ENCODE data around the gene DLEC1.
"Not testable (repeated sequence)": the region's sequence is repeated elsewhere in the genome, so short reads cannot be mapped to it uniquely, and the experiment has no call there.

Gene DLEC1

DNA sequence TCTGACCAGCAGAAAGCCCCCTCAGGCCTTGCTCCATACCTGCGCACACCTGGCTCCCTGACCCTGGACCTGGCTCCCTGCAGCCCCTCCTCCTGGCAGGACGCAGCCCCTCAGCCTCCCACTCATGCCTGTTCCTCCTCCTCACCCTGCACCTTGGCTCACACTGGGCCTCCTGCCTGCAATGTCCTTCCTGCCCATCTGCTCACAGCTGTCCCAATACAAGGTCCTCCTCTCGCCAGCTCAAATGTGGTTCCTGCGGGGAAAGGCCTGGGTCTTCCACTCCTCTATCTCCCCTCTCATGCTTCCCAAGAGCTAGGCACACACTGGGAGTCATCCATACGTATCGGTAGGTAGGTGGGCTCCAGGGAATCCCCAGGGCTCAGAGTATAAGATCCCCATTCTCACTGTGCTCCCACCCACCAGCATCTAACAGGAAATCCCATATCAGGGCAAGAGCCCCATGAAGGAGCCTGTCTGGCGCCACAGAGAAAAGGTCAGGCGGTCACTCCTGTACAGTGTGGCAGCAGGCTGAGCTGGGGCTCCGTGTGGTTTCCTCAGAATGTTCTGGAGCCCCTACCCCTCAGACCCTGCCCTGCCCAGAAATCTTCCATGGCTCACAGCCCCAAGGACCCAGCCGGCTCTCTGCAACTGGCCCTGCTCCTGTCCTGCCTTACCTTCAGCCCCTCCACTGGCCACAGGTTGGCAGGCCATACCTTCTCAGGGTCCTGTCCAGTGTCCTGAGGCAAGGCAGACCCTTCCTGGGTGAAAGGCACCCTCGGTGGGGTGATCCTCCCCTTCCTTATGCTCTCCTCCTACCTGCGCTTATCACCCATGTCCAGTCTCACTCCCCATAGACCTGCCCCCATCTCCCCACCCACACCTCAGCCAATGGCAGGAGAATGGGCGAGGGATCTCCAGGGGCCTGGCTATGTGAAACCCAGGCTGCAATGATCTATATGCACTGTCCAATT, 20.4 kb upstream of the DLEC1 start:
- DNase-seq: no peak

DNA sequence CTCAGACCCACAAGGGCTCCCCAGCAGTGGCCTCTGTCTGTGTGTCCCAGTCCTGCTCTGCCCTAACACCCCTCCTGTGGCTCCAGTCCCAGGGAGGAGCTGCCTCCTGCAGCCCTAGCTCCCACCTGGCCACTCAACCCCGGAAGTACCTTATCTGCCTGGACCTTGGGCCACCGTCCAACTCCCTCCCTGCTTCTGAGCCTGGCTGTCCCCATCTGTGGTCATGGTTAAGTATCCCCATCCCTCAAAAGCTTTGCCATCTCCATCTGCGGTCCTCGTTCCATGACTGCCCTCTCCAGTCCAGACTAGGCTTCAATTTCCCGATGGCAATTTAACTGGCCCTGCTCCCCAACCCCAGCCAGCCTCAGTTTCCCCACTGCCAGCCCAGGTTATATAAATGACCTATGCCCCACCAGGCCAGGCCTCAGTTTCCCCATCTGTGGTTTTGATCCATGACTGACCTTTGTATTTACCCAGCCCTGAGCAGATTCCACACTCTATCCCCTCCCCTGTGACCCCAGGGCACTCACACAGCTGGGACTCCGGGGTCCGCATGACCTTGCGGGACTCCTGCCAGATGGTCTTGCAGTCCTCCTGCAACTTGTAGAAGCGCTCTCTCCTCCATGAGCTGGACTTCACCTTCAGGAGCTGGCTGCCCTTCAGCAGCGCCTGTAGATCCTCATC, 19.2 kb upstream of the DLEC1 start:
- no peak for DNase-seq

DNA sequence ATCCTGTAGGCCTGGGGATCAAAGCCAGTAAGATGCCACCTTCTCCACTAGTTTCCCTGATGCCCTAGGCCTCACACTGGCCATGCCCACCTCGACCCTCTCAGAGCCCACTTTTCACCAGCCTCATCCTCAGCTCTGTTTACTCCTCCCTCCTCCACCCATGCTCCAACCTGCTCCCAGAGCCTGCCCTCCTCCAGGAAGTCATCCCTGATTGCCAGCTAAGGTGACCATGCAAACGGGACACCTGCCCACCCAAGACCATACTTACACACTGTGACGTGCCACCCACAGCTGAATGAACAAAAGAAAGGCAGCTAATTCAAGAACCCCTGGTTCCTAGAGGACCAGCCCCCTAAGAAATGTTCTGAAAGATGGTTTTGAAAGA, 18.7 kb upstream of the DLEC1 start:
- no peak for DNase-seq

DNA sequence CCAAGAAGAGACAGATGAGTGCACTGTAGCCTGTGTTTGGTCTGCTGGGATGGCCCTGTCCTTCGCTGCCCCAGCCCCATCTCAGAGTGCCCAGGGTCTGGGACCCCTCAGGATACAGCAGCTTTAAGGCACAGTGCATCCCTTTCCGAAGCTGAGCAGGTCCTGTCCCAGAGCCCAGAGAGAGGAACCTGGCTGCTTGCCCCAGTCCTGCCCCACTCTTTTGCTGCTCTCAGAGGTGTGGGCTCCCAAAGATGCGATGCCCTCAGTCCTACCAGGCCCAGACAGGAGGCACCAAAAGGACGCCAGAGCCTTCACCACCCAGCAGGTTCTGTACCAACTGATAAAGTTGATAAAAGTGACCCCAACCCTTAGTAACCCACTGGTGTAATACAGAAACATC, 17.8 kb upstream of the DLEC1 start:
- DNase-seq: no peak

DNA sequence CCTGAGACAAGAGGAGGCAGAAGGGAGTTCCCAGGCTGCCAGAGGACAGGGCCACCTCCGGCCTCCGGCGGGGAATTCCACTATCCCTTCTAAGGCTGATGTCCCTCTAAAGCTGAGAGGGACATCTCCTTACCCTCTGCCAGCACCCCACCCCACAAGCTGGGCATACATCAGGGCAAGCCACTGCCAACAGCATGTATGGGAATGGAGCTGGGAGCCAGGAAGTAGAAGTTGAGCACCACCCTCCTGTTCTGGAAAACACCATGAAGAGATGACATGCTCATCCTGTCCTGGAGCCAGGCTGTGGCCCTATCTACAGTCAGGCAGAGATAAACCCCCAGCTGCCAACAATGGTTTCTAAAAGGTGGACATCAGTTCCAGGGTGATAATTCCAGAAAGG, 16.7 kb upstream of the DLEC1 start:
- no peak for DNase-seq

DNA sequence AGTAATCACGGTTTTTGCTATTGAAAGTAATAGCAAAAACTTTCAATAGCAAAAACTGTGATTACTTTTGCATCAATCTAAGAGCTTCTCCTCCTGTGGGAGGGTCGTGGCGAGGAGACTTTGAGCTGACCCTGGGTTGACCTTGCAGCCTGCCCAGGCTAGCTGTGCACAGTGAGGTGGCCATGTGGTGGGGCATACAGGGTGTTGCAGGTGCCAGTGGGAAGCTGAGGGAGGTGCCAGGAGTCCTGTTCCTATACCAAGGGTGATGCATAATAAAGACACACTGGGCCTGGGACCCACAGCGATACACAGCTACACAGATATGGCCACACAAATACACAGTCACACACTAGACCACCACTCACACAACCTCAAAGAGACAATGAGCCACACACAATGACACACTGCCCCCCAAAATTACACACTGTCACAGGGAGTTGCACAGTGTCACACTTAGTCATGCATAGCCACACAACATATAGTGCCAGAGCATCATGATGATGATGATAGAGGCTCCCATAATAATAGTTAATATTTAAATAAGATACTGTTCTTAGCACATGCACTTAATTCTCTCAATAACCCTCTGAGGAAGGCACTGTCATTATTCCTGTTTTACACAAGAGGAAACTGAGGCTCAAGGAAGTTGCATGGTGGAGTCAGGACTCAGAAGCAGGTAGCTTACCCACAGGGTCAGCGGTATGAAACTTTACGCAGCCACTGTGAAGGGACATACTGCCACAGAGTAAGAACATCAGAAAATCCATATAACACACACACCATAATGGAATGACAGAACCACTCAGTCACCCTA, 15.9 kb upstream of the DLEC1 start:
- no peak for DNase-seq

DNA sequence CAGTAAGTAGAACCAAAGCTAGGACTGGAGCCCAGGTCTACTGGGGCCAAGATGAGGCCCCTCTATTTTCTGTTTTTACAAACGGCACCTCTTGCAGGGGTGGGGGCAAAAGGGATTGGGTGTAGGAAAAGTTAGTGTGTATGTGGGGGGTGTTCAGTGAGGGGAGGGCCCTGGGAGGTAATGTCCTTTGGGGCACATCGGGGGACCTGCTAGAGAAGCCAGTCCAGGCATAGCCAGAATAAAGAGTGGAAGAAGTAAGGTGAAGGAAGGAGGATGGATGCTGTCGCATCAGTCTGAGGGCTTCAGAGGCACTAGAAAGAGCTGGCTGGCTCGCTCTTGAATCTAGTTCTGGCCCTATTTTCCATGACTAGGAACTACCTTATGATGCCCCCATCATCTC, 12.2 kb upstream of the DLEC1 start:
- DNase-seq: no peak

DNA sequence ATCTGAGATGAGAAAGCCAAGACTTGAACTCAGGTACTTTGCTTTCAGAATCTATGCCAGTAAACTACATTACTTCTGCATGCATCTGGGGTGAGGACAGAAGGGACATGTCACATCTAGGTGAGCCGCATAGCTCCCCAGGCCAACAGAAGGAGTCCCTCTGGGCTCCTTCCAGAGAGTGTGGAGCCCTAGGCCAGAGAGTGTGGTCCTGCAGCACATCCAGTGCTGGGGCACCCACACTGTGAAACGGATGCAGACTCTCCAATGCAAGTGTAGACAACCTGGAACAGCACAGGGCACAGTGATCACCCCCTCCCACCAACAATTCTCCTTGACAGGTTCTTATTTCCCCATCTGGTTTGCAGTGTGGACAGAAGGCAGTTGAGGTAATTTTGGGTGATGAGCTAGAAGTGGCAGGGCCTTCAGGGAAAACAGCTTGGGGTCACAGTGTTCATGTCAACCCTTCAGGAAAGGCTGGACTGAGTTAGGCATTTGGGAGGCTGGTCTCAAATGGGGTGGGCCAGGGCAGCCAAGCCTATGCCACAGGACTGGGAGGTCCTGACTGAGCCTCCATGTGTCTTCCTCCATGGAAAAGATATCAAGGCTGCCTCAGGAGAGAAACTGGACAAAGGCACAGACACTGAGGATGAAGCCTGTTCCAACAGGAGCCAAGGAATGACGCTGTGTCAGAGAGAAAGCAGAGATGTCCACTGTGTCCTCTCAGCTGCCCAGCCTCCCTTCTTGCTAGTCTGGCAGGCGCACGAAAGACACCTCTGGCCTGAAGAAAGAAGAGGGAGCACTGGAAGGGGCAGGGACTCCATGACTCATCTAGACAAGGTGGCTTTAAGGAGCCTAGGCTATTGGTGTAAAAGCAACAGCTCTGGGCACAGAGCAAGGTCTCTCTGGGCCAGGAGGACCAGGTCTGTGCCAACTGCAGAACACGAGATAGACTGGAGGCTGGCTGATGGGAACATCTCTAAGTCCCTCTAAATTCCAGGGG, 11.2 kb upstream of the DLEC1 start:
- DNase-seq: no peak

DNA sequence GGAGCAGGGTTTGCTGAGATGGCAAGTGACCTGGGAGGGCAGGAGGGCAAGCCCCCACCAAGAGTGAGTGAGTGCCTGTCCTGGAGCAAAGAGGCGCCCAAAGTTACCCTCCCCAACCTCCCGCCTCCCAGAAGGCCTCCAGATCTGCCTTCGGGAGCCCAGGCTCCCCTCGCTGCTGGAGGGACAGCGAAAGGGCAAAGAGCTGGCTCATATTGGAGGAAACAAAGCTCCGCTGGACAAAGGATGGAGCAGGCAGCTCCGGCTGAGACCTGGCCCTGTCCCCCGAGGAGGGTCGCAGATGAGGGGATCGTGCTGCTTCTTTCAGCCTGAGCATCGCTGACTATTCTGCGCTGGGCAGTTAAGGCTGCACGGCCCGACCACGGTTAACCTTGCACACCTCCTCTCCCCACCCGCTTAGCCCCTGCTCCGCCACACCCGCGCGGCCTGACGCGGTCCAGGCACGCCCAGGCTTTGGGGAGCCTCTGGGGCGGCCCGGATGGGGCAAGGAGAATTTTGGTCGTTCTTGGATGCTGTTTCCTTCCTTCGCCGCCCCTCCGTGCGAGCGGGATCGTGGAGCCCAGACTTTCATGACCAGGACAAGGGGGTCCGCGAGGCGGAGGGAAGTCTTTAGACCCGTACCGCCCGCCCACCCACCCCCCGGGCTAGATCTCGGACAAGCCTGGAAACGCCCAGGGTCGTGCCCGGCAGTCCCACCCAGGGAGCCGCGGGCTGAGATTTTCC, 10.2 kb upstream of the DLEC1 start:
- DNase-seq: no peak

DNA sequence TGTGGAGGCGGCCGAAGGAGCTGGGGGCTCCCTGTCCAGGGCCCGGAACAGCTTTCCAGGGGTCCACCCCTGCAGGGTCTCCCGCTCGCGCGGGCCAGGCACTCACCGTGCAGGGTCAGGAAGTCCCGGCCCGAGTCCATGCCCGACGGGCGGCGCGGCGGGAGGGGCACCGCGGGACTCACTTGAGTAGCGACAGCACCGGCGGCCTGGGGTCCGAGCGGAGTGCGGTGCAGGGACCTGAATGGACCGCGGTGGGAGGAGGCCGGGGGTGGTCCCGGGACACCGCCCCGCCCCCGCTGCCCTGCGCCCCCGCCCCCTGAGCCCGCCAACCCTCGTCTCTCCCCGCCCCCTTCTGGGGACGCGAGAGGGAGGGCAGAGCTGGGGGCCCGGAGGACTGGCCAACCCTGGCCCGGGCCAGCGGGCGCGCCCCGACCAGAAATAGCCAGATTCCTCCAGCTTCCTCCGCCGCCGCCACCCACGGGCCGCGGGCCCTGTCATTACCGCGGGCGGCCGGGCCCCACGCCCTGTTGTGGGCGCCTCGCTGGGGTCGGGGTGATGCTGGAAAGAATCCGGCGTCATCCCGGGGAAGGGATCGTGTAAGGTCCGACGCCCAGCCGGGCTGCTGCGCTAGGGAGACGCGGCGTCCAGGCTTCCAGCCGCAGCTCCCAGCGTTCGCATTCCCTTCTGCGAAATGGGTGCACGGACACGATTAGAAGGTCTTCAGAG, 9.4 kb upstream of the DLEC1 start, which contains the start of gene PLCD1:
Gene PLCD1 (minus strand): TSS at position 243 of the 726 bp plus-strand sequence. CDS start 103 bp downstream, at position 140.
- DNase-seq: no peak

DNA sequence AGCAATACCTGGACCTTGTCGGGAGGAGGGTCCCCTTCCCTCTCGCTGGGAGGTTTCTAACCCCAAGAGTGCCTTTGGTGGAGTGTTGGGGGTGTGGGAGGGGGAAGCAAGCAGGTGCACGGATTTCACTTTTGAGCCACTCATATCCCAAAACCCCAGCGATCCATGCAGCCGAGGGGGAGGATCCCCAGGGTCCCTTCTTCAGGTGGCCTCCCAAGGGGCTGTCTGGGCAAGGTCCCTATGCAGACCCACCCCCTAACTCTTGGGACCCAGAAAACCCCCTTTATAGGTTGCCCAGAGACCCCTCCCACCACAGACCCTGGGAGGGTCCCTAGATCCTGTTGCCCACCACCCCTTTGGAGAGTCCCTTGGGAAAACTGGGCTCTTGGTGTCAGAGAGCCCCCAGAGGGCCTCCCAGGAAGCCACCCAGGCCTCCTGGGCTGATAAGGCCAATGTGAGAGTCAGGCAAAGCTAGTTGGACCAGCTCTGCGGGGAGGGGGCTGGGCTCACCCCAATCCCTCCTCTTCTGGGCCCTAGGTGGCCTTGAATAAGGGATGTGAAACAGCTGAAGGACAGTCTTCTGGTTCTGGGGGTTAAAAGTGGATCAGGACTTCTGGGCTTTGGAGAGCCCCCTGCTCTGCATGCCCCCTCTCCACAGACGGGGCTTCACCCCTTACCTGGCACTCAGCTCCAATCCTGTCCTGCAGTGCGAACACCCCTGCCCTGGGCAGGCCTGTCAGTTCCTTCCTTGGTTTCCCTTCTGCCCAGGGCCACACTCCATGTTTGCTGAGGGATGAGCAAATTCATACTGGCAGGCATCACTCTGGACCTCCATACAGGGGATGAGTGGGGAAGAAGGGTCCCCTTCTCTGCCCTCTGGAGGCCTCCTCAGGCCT, 8.6 kb upstream of the DLEC1 start:
- DNase-seq: no peak

DNA sequence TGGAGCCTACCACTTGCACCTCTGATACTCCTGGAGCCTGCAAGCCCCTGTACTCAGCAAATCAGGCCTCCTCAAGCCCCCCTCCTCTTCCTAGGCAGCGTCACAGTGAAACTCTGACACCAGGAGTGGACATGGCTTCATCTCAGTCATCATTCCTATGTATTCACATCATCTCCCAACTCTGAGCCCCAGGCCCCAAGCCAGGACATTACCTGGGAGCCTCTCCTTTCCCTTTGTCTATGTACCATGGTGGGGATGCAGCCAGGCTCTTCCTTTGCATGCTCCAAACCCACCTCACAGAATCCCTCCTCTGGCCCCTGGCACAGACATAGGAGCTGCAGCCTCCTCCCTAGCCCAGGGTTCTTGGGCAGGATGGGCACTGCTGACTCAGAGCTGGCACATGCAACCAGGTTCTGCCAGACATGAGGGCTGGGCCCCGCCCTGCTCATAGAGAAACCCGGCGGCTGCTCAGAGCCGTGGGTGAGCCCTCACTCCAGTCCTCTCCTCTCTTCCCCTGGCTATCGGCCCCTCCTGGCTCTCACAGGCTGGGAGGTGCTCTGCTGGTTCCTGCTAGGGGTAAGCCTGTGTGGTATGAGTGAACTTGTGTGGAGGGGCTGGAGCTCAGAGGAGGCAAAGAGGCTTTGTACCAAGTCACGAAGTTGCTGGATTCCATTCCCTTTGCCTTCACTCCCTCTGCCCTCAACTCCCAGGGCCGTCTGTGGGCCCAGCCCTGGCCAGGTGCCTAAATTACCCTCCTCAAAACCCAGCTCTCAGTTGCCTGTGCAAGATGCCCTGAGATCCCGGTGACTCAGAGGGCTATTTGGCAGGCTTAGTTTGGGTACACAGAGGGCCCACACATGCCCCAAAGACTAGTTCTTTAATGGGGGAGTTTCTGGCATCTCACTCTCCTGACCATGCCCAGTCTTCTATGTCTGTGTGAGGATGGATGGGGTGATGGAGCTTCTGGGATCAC, 7.7 kb upstream of the DLEC1 start:
- no peak for DNase-seq

DNA sequence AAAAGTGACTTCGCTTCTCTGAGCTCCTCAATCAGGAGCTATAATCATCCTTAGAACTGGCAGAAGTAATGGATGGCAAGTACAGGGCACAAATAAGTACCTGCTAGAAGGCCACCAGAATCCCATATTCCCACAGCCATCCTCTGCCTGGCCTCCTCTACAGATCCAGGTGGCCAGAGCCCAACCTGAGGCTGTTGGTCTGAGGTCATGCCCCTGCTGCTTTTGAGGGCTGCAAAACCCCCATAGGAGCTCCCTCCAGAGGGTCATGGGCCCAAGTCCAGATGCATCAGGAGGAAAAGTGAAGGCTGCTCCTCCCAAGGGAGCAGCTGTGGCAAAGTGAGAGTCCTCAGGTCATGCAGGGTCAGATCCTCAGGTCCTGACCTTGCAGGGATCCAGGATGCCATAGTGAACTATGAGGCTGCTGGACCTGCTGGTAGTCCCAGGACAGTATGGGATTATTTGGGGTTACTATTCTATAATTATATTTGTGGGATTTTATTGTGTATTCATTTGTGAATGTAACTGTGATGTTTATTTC, 6.6 kb upstream of the DLEC1 start:
- no peak for DNase-seq

DNA sequence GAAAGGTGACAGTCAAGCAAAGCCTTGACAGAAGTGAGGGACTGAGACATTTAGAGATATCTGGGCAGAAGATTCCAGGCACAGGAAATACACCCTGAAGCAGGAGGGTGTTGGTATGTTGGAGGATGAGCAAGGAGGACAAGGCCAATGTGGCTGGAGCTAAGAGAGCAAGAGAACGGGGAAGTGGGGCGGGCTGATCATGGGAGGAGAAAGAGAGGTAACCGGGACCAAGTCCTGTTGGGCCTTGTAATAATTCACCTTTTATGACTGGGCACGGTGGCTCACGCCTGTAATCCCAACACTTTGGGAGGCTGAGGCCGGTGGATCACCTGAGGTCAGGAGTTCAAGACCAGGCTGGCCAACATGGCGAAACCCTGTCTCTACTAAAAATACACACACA, 5.4 kb upstream of the DLEC1 start:
- not testable (repeated sequence) for DNase-seq

DNA sequence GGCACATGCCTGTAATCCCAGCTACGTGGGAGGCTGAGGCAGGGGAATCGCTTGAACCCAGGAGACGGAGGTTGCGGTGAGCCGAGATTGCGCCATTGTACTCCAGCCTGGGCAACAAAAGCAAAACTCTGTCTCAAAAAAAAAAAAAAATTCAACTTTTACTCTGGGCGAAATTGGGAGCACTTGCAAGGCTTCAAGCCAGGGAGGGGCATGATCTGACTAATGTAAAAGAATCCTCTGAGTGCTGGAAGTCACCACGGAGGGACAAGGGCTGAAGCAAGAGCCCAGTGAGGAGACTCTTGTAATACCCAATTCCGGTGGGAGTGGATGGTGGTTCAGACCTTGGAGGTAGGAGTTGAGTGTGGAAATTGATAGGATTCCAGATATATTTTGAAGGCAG, 4.7 kb upstream of the DLEC1 start:
- DNase-seq: not testable (repeated sequence)

DNA sequence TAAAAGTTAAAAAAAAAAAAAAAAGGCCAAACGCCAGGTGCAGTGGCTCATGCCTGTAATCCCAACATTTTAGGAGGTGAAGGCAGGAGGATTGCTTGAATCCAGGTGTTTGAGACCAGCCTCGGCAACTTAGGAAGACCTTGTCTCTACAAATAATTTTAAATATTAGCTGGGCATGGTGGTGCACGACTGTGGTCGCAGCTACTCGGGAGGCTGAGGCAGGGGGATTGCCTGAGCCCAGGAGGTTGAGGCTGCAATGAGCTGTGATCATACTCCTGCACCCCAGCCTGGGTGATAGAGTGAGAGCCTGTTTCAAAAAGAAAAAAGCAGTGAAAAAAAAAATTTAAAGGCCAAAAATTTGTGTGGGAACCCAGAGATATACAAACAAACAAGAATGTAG, 2.7 kb upstream of the DLEC1 start:
- no peak for DNase-seq

DNA sequence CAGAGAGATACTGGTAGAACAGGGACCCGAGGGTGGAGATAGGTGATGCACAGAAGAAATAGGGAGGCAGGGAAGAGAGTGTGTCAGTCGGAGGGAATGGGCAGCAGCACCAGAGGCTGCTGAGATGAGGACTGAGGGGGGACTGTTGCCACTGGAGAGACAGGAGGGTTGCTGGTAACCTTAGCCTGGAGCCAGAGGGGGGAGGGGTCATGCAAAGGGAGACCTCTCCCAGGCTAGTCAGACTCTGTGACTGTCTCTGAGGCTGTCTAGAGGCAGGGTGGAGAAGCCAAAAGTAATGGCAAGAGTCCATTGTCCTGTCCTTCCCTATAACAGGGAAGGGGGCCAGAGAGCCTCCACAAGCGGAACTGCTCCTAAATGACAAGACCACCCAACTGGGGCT, 2.1 kb upstream of the DLEC1 start:
- DNase-seq: no peak

DNA sequence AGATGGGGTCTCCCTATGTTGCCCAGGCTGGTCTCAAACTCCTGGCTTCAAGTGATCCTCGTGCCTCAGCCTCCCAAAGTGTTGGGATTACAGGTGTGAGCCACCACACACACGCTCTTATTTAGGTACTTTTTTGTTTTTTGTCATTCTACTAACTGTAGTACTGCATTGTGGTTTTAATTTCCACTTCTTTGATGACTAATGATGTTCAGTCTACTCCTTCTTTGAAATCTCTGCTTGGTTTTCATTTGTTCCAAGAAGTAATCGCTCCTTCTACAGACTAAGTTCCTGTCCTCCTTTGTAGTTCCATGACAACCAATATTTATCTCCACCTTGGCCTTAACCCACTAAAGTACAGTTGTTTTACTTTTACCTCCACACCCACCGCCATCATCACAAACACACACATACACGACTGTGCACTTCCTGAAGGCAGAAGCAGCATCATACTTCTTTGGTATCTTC, 529 bp upstream of the DLEC1 start:
- DNase-seq: no peak
